CD4-positive, alpha-beta T cell treated with Interleukin-2 at 100 ng/mL for 4 hours (primary cell): Measurements from ENCODE around the gene TPSG1.
"Not testable (repeated sequence)": the region's sequence is repeated elsewhere in the genome, so short reads cannot be mapped to it uniquely, and the experiment has no call there.

Source experiments
- DNase-seq: peaks from one replicate; pipeline ENCODE4 v3.0.0-alpha.2; 2020; ENCODE audit warnings: low spot score

TPSG1 gene

DNA sequence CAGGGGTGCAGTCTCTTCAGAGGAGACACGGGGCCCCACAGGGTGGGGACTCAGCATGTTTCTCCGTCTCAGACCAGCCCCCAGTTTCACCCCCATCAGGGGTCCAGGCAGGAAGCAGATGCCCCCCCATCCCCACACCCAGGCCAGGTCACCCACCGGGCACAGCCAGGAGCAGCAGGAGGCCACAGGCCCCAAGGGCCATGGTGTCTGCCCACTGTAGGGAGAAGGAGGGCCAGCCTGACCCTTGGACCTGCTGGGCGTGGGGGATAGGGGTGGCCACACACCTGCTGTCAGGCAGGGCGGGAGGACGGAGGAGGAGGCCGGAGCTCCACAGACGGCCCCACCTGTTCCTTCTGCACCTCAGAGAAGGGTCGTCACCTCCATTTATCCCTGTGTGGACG is at the start of gene TPSG1:
TSS of gene TPSG1 (minus strand) at position 218 of the 401 bp plus-strand sequence. CDS start at position 202, 16 bp downstream.
- DNase-seq = no peak

DNA sequence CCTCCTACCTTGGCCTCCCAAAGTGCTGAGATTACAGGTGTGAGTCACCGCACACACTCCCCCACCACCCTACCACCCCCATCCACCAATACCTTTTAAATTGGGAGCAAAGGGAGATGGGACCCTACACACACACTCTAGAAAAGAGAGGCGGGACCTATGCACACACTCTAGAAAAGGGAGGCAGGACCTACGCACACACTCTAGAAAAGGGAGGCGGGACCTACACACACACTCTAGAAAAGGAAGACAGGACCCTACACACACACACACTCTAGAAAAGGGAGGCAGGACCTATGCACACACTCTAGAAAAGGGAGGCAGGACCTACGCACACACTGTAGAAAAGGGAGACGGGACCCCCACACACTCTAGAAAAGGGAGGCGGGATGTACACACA is 49.7 kb upstream of the TPSG1 start:
- DNase-seq = no peak

DNA sequence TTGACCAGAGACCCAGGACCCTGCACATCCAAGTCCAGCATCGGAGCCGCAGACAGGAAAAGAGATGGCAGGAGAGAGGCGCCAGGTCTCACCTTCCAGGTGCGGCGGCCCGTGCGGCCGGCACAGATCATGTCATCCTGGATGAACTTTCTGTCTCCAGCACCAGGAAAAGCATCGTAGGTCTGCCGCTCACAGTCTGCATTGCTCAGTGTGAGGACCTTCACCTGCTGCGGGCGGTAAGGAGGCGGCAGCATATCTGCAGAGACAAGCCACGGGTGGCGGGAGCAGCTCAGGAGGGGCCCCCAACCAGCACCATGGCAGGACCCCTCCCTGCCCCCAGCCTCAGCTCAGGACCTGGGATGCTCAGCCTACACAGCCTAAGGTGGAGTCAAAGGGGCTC is 48.7 kb upstream of the TPSG1 start:
- DNase-seq = no peak

DNA sequence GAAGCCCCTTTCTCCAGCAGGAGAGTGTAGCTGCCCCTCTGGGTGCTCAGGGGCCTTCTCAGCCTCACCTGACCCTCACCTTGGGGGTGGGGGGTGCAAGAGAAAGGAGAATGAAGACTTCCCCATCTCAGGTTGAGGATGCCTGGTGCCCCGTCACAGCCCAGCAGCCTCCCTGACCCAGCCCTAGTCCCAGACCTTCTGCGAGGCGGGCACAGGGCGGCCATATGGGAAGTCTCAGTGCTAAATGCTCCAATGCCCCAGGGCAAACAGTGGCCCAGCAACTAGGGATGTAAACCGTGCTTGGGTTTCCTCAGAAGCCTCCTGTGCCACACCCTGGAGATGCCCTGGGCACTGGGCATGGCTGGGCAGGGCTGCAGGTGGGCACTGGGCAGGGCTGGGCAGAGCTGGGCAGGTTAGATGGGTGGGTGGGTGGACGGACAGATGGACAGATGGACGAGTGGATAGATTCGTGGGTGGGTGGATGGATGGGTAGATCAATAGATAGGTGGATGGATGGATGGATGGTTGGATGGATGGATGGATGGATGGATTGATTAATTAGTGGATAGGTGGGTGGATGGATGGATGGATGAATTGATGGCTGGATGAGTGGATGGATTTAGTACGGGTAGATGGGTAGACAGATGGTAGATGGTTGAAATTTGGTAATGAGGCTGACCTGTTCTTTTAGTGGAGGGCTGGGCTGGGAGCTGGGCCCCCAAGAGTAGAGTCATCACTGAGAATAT is 47.6 kb upstream of the TPSG1 start:
- DNase-seq = no peak

DNA sequence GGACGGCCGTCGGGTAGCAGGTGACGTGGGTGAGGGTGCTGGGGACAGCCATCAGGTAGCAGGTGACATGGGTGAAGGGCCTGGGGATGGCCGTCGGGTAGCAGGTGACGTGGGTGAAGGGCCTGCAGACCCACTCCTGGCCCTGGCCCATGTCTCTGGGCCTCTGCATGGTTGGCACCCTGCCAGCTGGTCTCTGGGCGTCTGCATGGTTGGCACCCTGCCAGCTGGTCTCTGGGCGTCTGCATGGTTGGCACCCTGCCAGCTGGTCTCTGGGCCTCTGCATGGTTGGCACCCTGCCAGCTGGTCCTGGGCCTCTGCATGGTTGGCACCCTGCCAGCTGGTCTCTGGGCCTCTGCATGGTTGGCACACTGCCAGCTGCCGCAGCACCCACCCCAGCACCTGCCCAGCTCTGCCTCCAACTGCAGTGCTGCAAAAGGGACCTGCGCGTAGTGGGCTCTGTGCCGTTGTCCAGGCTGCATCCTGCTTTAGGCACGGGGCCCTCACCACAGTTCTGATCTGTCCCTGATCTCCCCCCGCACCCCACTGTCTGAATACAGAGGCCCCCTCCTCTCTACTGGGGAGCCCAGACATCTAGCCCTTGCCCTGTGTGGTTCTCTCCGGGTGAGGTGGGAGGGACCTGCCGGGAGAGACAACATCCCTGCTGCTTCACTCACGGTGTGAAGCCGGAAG is 46.8 kb upstream of the TPSG1 start:
- DNase-seq = not testable (repeated sequence)

DNA sequence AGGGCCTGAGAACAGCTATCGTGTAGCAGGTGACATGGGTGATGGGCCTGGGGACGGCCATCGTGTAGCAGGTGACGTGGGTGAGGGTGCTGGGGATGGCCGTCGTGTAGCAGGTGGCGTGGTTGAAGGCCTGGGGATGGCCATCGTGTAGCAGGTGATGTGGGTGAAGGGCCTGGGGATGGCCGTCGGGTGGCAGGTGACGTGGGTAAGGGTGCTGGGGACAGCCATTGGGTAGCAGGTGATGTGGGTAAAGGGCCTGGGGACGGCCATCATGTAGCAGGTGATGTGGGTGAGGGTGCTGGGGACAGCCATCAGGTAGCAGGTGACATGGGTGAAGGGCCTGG is 46.3 kb upstream of the TPSG1 start:
- DNase-seq = no peak

DNA sequence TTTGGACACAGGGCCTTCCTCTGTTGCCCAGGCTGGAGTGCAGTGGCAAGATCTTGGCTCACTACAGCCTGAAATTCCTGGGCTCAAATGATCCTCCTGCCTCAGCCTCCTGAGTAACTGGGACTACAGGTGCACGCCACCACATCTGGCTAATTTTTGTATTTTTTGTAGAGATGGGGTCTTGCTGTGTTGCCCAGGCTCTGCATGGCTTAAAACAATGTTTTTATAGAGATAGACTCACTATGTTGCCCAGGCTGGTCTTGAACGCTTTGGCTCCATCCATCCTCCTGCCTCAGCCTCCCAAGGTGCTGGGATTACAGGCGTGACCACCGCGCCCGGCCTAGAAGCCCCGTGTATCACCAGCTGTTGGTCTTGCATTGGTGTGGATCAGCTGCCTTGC is 44.4 kb upstream of the TPSG1 start:
- DNase-seq = not testable (repeated sequence)

DNA sequence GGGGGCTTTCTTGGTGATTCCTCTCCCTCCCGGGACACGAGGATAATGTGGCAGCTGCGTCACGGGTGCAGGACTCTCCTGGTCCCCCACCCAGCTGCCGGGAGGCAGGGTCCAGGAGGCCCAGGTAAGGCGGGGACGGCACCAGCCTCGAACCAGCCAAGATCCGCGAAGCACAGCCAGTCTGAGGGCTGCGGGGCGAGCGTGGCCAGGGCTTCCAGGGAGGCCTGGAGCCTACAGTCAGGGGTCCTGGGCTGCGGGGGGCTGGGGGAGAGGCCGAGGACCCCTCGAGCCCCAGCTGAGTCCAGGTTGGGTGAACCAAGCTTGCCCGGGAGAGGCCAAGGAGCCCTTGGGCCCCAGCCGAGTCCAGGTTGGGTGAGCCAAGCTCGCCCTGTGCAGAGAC is 40.8 kb upstream of the TPSG1 start:
- no peak for DNase-seq

DNA sequence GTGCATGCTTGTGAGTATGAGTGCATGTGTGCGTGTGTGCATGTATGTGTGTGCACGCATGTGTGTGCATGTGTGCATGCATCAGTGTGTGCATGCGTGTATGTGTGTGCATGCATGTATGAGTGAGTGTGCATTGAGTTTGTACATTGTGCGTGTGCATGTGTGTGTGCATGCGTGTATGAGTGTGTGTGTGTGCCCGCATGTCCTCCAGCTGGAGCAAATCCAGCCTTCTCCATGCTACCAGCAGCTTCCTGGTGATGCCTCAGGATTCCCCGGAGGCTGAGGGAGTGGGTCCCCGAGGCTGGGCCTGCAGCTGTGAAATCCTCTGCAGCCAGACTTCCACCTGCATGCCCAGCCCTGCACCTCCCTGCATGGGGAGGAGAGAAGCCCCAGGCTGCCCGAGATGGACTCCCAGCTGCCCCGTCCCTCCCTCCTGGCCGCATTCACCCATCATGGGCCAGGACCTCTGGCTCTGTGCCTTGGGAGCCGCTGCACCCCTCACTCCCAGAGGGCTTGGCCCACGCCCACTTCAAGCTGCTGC is 40.1 kb upstream of the TPSG1 start:
- DNase-seq = no peak

DNA sequence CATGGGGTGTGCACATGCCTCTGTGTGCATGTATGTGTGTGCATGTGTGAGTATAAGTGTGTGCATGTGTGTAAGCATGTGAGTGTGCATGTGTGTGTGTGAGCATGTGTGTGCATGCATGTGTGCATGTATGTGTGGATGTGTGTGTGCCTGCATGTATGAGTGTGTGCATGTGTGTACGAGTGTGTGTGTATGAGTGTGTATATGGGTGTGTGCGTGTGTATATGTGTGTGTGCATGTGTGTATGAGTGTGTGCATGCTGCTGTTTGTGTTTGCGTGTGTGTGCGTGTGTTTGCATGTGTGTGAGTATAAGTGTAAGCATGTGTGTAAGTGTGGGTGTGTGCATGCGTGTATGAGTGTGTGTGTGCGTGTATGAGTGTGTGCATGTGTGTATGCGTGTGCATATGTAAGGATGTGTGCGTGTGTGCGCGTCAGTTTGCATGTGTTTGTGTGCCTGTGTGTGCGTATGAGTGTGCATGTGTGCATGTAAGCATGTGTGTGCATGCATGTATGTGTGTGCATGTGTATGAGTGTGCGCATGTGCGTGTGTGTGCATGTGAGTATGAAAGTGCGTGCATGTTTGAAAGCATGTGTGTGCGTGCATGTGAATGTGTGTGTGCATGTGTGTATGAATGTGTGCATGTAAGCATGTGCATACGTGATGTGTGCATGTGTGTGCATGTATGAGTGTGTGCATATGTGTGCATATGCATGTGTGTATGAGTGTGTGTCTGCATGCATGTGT is 39.4 kb upstream of the TPSG1 start:
- no peak for DNase-seq

DNA sequence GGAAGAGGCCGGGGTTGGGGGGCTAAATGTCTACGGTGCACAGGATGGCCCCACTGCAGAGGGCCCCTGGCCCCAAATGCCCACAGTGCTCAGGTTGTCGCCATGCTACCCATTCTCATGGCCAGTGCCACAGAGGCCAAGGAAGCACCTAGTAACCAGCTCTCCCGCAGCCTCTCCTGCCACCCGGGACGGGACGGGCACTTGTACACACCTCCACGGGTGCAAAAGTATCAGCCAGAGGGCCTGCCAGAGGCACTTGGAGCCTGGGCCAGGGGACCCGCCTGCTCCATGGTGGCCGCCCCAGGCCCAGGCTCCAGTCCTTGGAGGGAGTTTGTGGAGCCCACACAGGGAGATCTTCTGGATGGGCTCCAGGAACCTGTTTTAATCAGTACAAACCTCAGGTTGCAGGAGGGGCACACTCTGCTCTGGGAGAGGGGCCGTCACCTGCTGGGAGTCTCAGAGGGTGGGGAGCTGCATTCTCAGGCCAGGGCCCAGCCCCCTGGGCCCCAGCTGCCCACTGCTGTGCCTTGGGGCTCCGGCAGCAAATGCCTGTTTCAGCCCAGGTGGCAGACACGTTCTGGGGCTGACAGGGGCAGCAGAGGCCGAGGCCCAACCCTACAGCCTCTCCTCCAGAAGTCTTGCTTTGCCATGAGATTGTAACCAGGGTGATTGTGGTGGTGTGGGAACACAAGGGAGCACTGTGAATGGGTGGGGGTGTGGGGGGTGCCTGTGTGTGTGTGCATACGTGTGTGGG is 38.7 kb upstream of the TPSG1 start:
- DNase-seq = no peak

DNA sequence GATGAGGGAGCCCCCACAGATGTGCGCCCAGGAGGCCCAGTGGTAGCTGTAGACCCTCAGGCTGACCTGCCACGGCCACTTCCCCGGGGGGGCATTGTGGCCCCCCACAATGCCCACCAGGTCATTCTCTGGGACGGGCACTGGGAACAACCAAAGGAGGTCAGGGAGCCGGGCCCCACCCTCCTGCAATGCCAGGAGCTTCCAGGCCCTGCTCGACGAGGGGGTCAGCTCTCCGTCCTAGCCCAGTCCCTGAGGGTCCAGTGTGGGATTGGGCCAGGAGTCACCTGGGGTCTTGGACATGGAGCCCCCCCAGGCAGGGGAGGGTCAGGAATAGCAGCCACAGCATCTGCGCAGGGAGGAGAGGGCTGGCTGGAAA is 37.8 kb upstream of the TPSG1 start:
- DNase-seq = no peak

DNA sequence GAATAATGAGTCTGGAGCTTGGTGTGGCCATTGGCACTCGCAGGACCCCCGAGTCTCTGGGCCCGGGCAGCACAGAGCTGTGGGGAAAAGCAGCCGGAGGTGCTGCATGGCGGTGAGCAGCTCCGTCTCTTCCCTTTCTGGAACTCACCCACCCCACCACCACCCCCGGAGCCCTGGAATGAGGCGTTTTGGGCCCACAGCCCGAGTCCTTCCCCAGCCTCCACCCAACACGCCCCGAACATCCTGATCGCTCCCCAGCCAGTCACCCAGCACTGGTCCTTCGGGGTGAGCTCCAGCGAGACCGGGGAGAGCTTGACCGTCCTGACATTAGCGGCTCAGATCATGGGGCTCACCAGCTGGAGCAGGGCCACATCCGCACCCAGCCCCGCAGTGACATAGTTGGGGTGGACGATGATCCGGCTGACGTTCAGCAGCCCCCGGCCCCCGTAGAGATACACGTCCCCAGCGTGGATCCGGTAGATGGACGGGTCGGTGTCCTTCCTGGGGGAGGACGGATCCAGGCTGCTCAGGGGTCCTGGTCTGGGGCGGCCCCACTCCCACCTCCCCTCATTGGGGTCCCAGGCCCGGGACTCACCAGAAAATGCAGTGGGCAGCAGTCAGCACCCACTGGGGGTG is 37.3 kb upstream of the TPSG1 start:
- no peak for DNase-seq

DNA sequence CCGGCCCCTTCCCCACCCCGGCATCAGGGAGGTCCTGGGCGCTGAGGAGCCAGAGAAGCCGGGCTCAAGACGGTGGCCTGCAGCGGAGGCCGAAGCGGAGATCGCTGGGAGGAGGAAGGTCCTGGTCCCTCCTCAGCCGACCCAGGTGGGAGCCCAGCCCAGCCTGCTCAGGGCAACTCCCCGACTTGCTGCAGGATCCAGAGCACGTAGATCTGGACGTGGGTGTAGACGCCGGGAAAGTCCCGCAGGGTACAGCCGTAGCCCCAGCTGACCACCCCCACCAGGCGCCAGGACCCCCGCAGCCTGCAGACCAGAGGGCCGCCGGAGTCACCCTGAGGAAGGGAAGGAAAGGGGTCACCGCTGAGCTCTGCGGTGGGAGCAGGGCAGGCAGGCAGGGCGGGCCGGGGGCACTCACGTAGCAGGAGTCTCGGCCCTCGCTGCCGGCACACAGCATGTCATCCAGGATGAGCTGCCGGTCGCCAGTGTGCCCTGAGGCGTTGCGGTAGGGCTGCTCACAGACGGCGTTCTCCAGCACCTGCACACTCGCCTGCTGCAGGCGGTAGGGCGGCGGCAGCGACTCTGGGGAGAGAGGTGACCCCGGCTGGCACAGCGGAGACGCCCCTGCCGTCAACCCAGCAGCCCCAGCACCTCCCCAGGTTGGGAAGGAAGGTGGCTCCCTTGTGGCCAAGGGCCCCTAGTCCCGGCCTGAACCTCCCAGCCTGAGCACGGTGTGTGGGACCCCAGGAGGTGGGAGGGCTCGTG is 36.2 kb upstream of the TPSG1 start:
- no peak for DNase-seq

DNA sequence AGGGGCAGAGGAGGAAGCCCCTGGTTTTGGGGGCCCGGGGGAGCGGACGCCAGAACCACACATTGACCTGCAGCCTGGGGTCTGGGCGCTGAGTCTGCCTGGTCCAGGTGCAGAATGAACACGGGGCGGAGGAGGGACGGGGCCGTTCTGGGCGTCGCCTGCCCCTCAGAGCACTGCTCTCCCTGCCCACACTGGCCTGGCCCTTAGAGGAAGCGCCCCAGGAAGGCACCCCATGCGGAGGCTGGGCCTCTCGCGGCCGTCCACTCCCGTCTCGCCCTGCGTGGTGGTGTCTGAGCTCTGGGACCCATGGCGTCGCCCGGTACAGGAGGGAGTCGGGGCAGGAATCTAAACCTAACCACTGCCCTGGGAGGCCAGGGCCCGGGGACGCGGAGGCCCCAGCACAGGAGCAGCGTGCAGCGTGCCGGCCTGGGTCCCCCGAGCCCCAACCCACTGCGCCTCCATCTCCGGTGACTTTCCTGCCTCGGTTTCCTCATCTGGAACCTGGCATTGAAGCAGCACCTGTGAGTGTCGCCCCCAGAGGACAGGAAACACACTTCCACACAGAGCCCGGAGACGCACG is 35.1 kb upstream of the TPSG1 start:
- no peak for DNase-seq

DNA sequence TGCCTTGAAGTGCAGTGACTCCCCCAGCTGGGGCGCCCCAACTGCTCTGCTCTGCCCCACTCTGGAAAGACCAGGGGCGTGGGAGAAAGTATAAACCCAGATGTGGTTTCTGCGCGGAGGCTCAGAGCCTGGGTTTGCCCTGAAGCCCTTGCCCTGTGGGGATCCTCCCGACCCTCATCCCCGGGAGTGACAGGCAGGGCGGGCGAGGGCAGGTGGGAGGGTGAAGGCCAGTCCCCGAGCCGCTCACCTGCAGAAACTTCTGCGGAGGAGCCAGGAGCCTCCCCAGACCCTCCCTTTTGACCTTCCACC is 34.6 kb upstream of the TPSG1 start:
- no peak for DNase-seq

DNA sequence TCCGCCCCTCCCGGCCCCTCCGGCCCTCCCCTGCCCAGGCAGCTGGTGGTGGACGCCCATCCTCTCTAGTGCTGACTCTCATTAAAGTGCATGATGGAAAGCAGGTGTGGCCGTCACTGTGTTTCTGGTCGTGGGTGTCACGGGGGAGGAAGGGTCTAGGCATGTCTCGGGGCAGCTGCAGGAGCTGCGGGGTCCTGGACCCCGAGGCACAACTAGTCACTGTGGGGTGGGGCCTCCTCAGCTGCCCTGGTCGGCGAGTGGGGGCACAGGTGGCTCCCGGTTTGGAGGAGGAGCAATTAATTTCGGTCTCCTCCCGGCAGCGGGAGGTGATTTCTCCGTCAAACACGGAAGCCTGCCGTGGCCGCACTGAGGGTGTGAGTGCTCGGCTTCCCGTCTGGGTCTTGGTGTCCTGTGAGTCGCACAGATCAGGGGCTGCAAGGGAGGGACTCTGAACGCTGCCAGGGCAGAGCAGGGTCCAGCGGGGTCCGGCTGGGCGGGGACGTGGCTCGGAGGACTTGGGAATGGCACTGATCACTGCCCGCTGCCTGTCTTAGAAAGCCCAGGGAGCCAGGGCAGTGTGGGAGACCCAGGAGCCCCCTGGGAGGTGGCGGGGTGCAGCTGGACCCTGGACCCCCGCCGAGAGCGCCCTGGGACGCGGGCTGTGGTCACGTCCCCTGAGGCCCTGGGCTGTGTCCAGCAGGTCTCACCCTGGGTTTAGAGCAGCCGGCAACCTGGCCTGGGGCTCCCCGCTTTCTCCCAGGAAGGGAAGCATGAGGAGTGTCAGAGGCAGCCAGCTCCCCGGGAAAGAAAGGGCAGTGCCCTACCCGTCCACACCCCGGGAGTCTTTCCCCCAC is 34.1 kb upstream of the TPSG1 start:
- DNase-seq = no peak

DNA sequence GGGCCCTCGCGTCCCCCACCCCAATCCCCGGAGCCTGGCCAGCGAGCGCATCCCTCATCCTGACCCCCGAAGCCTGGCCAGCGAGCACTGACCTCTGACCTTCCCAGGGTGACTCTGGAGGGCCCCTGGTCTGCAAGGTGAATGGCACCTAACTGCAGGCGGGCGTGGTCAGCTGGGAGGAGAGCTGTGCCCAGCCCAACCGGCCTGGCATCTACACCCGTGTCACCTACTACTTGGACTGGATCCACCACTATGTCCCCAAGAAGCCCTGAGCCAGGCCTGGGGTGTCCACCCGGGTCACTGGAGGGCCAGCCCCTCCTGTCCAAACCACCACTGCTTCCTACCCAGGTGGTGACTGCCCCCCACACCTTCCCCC is 33.1 kb upstream of the TPSG1 start:
- no peak for DNase-seq

DNA sequence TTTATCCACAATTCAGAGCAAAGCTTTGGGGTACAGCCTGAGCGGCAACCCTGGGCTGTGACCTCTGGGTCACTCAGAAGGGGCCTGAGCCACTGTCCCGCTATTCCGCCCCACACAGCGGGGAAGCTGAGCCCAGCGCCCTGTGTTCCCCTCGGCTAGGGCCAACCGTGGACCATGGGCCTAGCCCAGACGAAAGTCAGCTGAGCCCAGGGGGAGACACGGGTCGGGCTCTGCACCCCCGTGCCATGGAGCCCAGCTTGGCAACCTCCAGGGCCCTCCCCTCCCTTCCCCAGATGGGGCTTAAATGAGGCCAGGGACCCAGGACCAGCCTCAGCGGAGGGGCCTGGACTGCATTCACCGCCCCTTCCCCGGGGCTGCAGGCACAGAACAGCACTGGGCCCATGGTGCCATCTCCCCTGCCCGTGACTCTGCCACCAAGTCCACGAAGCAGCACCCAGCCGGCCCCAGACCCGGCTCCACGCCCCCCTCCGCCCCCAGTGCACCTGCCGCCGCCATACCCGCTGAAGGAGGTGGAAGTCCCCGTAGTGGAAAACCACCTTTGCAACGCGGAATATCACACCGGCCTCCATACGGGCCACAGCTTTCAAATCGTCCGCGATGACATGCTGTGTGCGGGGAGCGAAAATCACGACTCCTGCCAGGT is 32.6 kb upstream of the TPSG1 start:
- no peak for DNase-seq
